Upper lobe of left lung (tissue), 6 donors: ENCODE data around the gene SH2D3C. TPM values are rescaled to one million over a fixed set of nuclear protein-coding genes. Genes with fewer than 3 reads are reported as not detected.

Experiments used
- ATAC-seq, 2 donors: fragments of 200-7000 bp; cut with Tn5 transposase; one replicate each; pipeline ENCODE4 v1.9.1; 2022; ENCODE audit warnings: mild to moderate bottlenecking in 2 of 2, moderate library complexity in 2 of 2; ENCODE audit not compliant: low FRiP score in 2 of 2
- DNase-seq, 2 donors: peaks; one replicate each; pipeline ENCODE4 v3.0.0-alpha.2; 2019 to 2020
- H3K27ac ChIP-seq, 4 donors: fragments of 200-600 bp; sonication (generic); one replicate each; pipeline ENCODE4 v1.5.1; 2016 to 2019
- H3K27me3 ChIP-seq, 4 donors: fragments of 200-600 bp; sonication (generic); one replicate each; pipeline ENCODE4 v1.5.1; 2017 to 2019
- H3K36me3 ChIP-seq, 4 donors: fragments of 200-600 bp; sonication (generic); one replicate each; pipeline ENCODE4 v1.5.1; 2016 to 2019
- H3K4me1 ChIP-seq, 4 donors: fragments of 200-600 bp; sonication (generic); one replicate each; pipeline ENCODE4 v1.5.1; 2018 to 2019
- H3K4me3 ChIP-seq, 4 donors: fragments of 200-600 bp; sonication (generic); one replicate each; pipeline ENCODE4 v1.5.1; 2017 to 2019; ENCODE audit warnings: mild to moderate bottlenecking in 2 of 4, moderate library complexity in 1 of 4
- H3K9me3 ChIP-seq, 4 donors: fragments of 200-600 bp; sonication (generic); one replicate each; pipeline ENCODE4 v1.5.1; 2018 to 2019
- EP300 ChIP-seq, 4 donors: sonication (generic); formaldehyde crosslinking; IDR thresholded peaks; one replicate each; pipeline ENCODE4 v1.5.1; 2017; ENCODE audit warnings: antibody characterized with exemption in 4 of 4, control low read depth in 2 of 4
- POLR2A ChIP-seq, 4 donors: fragments of 450-650 bp; IDR thresholded peaks; one replicate each; pipeline ENCODE4 v1.5.1; 2016 to 2017; ENCODE audit warnings: antibody characterized with exemption in 4 of 4, mild to moderate bottlenecking in 2 of 4
- POLR2AphosphoS5 ChIP-seq, 2 donors: sonication (generic); formaldehyde crosslinking; IDR thresholded peaks; one replicate each; pipeline ENCODE4 v1.5.1; 2017; ENCODE audit warnings: antibody characterized with exemption in 2 of 2
- WGBS, 2 donors: methylation state at CpG; one replicate each; pipeline ENCODE4 v1.1.5; 2017 to 2018; 5-methylcytosine and 5-hydroxymethylcytosine counted together
- total RNA-seq, 6 donors: library from RNA; depleted of rRNA in 4 of 6; stranded (reverse); fragments of >200 nt in 4 of 6; gene quantifications; one replicate each; pipeline versions ENCODE4 v1.1.0 to v1.2.1, GENCODE V29; 2016 to 2021
- TF ChIP-seq, protein P1 (sequence below), 6 experiments: fragments of 450-650 bp in 4 of 6; fragments of 200-600 bp in 2 of 6; sonication (generic) in 2 of 6; IDR thresholded peaks; one replicate each; pipeline ENCODE4 v1.5.1; 2016 to 2019; ENCODE audit warnings: antibody characterized with exemption in 6 of 6
- donor health status: DM: no; HTN: no; CAD: no; lungs with moderate emphysema.
- donor health status: DM: no; HTN: yes; CAD: no; lungs with severe emphysema.

SH2D3C gene
- total RNA-seq, 6 donors from 2014 or later = 17.5 to 90.4 (median 37.5) TPM

DNA sequence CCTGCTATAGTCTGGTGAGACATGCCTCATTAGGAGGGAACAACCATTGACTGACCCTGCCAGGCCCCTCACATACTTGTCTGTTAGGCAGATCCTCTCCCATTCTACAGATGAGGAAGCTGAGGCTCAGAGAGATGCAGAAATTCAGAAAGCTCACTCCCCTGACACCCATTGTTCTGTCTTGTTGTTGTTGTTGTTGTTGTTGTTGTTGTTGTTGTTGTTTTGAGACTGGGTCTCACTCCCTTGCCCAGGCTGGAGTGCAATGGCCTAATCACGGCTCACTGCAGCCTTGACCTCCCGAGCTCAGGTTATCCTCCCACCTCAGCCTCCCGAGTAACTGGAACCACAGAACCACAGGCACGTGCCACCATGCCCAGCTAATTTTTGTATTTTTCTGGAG is 84.8 kb downstream of the SH2D3C start:
- WGBS, 2 donors = 98 to 100% methylated on average over 4 of the region's 4 CpGs
- H3K36me3 ChIP-seq = peaks cover 0 to 33% (median 22%) of the 10 kb centered on the region in 4 donors
- no peak for TF ChIP-seq POLR2A (IDR thresholded peaks at IDR 0.05)
- TF ChIP-seq EP300 (IDR thresholded peaks at IDR 0.05) = no peak
- TF ChIP-seq POLR2AphosphoS5 (IDR thresholded peaks at IDR 0.05) = no peak
- TF ChIP-seq, protein P1, sequence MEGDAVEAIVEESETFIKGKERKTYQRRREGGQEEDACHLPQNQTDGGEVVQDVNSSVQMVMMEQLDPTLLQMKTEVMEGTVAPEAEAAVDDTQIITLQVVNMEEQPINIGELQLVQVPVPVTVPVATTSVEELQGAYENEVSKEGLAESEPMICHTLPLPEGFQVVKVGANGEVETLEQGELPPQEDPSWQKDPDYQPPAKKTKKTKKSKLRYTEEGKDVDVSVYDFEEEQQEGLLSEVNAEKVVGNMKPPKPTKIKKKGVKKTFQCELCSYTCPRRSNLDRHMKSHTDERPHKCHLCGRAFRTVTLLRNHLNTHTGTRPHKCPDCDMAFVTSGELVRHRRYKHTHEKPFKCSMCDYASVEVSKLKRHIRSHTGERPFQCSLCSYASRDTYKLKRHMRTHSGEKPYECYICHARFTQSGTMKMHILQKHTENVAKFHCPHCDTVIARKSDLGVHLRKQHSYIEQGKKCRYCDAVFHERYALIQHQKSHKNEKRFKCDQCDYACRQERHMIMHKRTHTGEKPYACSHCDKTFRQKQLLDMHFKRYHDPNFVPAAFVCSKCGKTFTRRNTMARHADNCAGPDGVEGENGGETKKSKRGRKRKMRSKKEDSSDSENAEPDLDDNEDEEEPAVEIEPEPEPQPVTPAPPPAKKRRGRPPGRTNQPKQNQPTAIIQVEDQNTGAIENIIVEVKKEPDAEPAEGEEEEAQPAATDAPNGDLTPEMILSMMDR (IDR thresholded peaks at IDR 0.05) = no peak

DNA sequence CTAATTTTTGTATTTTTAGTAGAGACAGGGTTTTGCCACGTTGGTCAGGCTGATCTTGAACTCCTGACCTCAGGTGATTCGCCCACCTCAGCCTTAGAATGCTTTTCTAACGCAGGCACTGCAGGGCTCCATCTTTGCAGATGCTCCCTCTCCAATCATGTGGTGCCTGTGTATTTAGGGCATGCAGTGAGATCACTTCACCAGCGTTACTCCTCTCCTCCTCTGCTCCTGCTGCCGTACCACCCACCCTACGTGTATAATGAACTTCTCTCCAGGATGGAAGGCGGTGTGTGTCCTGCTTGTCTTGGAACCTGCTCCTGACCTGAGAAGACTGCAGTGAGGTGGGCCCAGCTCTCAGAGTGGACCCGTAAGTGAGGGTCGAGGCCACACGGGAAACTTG is 85.3 kb downstream of the SH2D3C start:
- H3K27me3 ChIP-seq = no peaks in the 10 kb centered on the region
- DNase-seq (no peak), ATAC-seq (no peak)
- no peak overlapping the region for H3K27ac ChIP-seq
- 90 to 92% methylated on average over 10 of the region's 10 CpGs for WGBS, 2 donors
- TF ChIP-seq EP300 (IDR thresholded peaks at IDR 0.05) (no peak), POLR2A (IDR thresholded peaks at IDR 0.05) (no peak), POLR2AphosphoS5 (IDR thresholded peaks at IDR 0.05) (no peak)
- TF ChIP-seq, protein P1 (IDR thresholded peaks at IDR 0.05) = no peak
- H3K4me1 ChIP-seq = no peaks in the 10 kb centered on the region
- H3K4me3 ChIP-seq = no peak overlapping the region
- peaks cover 0 to 37% (median 25%) of the 10 kb centered on the region in 4 donors for H3K36me3 ChIP-seq
- no peaks in the 10 kb centered on the region for H3K9me3 ChIP-seq

More for the DNA sequence above, 84.8 kb downstream of the SH2D3C start:
- Histone ChIP-seq H3K27ac (no peak overlapping the region), H3K27me3 (no peaks in the 10 kb centered on the region), H3K4me1 (no peaks in the 10 kb centered on the region), H3K4me3 (no peak overlapping the region), H3K9me3 (no peaks in the 10 kb centered on the region)
- DNase-seq = no peak
- no peak for ATAC-seq

DNA sequence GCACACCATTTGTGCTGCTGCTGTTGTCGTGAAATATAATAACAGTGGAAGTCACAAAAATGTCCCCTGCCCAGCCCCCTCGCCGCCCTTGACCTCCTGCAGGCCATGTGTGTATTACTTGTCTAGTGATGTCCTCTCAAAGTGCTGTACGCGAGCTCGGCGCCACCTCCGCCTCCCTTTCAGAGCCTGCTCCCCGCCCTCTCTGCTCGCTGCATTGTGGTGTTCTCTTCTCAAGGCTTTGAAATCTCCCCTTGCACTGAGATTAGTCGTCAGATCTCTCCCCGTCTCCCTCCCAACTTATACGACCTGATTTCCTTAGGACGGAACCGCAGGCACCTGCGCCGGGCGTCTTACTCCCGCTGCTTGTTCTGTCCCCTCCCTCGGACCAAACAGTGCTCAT is 86.4 kb downstream of the SH2D3C start:
- no peak for TF ChIP-seq EP300 (IDR thresholded peaks at IDR 0.05)
- TF ChIP-seq POLR2AphosphoS5 (IDR thresholded peaks at IDR 0.05) = no peak
- Histone ChIP-seq H3K27ac (no peak overlapping the region), H3K9me3 (no peaks in the 10 kb centered on the region), H3K4me1 (no peaks in the 10 kb centered on the region), H3K4me3 (no peak overlapping the region), H3K36me3 (peaks cover 2 to 48% (median 31%) of the 10 kb centered on the region in 4 donors), H3K27me3 (no peaks in the 10 kb centered on the region)
- 85 to 91% methylated on average over 20 of the region's 20 CpGs for WGBS, 2 donors
- ATAC-seq (no peak), DNase-seq (no peak)

DNA sequence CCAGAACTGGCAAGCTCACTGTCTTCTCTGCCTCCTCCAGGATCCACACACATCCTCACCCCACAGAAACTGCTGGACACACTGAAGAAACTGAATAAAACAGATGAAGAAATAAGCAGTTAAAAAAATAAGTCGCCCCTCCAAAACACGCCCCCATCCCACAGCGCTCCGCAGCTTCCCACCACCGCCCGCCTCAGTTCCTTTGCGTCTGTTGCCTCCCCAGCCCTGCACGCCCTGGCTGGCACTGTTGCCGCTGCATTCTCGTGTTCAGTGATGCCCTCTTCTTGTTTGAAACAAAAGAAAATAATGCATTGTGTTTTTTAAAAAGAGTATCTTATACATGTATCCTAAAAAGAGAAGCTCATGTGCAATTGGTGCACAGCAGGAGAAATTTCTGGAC is 87.7 kb downstream of the SH2D3C start:
- Histone ChIP-seq H3K9me3 (no peaks in the 10 kb centered on the region), H3K4me1 (no peaks in the 10 kb centered on the region), H3K36me3 (peaks cover 2 to 61% (median 37%) of the 10 kb centered on the region in 4 donors), H3K4me3 (no peak overlapping the region), H3K27me3 (no peaks in the 10 kb centered on the region), H3K27ac (no peak overlapping the region)
- WGBS, 2 donors = 94 to 96% methylated on average over 10 of the region's 10 CpGs
- ATAC-seq (no peak), DNase-seq (no peak)
- TF ChIP-seq EP300 (IDR thresholded peaks at IDR 0.05) (no peak), POLR2AphosphoS5 (IDR thresholded peaks at IDR 0.05) (no peak), POLR2A (IDR thresholded peaks at IDR 0.05) (no peak)
- TF ChIP-seq, protein P1 (IDR thresholded peaks at IDR 0.05) = no peak

DNA sequence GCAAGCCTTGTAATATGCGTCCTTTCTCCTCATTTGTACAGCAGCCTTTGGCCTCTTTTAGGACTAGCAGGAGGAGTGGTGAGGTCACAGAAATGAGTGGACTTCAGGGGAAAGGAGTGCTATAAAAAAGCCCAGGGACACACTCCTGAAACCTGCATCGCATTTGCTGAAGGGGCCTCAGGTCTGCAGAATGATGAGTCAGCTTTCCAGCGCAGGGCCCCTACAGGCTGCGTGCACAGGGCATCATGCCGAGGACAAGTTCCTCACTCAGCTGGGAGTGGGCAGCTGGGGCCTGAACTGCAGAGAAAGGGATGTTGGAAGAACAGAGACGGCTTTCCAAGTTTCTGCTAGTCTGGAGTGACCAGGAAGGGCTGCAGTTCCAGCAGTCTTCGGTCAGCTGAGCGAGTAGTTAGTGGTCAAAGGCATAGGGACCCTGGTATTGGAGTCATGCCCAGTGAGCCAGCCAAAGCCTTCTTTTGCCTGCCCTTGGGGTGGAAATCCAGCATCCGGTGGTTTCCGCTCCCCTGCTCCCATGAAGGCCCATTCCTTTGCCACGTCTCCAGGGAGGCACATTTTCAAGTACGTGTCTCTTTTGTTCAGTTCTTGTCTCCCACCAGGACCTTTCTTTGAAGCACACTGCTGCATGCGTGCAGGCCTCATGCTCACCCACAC is 89.0 kb downstream of the SH2D3C start:
- TF ChIP-seq POLR2A (IDR thresholded peaks at IDR 0.05) = no peak
- Histone ChIP-seq H3K4me1 (no peaks in the 10 kb centered on the region), H3K4me3 (no peak overlapping the region), H3K9me3 (no peaks in the 10 kb centered on the region), H3K27me3 (no peaks in the 10 kb centered on the region), H3K36me3 (peaks cover 2 to 70% (median 39%) of the 10 kb centered on the region in 4 donors), H3K27ac (no peak overlapping the region)
- no peak for ATAC-seq
- 78 to 98% methylated on average over 13 of the region's 13 CpGs for WGBS, 2 donors
- DNase-seq = no peak

Other genes starting within 250 kb of the SH2D3C start
- 100 to 1,000 TPM in 2 of 6 donors, 10 to 100 TPM in 4; 44.6 to 124 (median 76.1) TPM for gene STXBP1, start 166.4 kb downstream of the SH2D3C start, total RNA-seq
- 100 to 1,000 TPM in 1 of 6 donors, 10 to 100 TPM in 4, under 1 TPM in 1; 0.77 to 125 (median 37.0) TPM for gene CFAP157, start 71.7 kb downstream of the SH2D3C start, total RNA-seq
- gene PTRH1, start 63.0 kb downstream of the SH2D3C start, total RNA-seq = 10 to 100 TPM in 5 of 6 donors, 1 to 10 TPM in 1; 7.4 to 33.5 (median 18.7) TPM
- 1 to 10 TPM in 5 of 6 donors, under 1 TPM in 1; 0.29 to 9.4 (median 3.1) TPM for gene TTC16, start 62.6 kb downstream of the SH2D3C start, total RNA-seq
- 10 to 100 TPM; 11.4 to 27.2 (median 21.0) TPM for gene TOR2A, start 43.4 kb downstream of the SH2D3C start, total RNA-seq
- gene CDK9, start 7.4 kb upstream of the SH2D3C start, total RNA-seq = 100 to 1,000 TPM in 3 of 6 donors, 10 to 100 TPM in 3; 69.8 to 168 (median 106) TPM
- gene FPGS, start 24.2 kb upstream of the SH2D3C start, total RNA-seq = 100 to 1,000 TPM in 2 of 6 donors, 10 to 100 TPM in 4; 85.1 to 337 (median 95.5) TPM
- 100 to 1,000 TPM in 4 of 6 donors, 10 to 100 TPM in 2; 45.7 to 378 (median 178) TPM for gene ENG, start 76.0 kb upstream of the SH2D3C start, total RNA-seq
- 100 to 1,000 TPM; 106 to 239 (median 161) TPM for gene AK1, start 99.0 kb upstream of the SH2D3C start, total RNA-seq
- 100 to 1,000 TPM in 1 of 6 donors, 10 to 100 TPM in 5; 67.3 to 117 (median 85.2) TPM for gene ST6GALNAC6, start 120.9 kb upstream of the SH2D3C start, total RNA-seq
- 100 to 1,000 TPM in 1 of 6 donors, 10 to 100 TPM in 5; 41.3 to 105 (median 56.2) TPM for gene ST6GALNAC4, start 138.4 kb upstream of the SH2D3C start, total RNA-seq
- gene PIP5KL1, start 152.1 kb upstream of the SH2D3C start, total RNA-seq = 10 to 100 TPM in 3 of 6 donors, 1 to 10 TPM in 3; 4.1 to 38.8 (median 10.0) TPM
- 10 to 100 TPM; 20.1 to 40.7 (median 25.6) TPM for gene DPM2, start 159.2 kb upstream of the SH2D3C start, total RNA-seq
- gene EEIG1, start 202.3 kb upstream of the SH2D3C start, total RNA-seq = 10 to 100 TPM; 17.8 to 60.7 (median 48.0) TPM